ENCODE results near the gene RCL1.

The RCL1 gene

DNA sequence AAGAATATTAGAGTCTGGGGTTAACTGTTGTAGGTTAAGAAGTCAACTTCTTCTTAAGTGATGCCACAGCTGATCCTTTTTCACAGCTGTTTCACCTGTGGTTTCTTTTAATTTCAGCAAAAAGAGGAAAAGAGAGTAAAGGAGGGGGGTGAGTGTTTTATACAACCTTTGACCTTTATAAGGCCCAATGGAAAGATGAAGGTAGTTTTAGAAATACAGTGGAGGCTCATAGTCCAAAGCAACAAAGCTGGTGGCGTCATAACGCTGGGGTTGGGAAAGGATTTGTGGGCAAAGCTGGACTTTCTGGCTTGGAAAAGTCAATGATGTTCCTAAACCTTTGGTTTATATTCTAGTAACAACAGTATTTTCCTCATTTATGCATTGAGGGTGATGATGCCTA, 49.5 kb downstream of the RCL1 start:
- DNase-seq (ENCODE audit: low read depth in 3 of 3) = no peak

DNA sequence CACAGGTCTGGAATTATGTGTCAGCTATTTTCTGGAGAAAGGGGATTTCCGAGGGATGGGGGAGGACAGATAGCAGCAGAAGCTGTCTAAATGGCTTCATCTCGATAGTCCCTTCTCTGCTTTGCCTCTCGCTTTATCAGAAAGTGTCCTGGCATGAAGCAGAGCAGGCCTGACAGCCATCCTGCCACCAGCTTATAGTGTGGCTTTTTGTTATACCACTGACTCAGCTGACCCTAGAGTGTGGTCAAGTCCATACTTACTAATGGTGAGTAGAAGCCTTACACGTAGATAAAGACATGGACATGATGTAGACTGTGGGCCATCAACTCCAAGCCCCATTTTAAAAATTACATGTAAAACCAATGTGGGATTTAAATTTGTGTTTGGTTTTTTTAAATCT, 50.0 kb downstream of the RCL1 start:
- no peak for DNase-seq (ENCODE audit: low read depth in 3 of 3)

DNA sequence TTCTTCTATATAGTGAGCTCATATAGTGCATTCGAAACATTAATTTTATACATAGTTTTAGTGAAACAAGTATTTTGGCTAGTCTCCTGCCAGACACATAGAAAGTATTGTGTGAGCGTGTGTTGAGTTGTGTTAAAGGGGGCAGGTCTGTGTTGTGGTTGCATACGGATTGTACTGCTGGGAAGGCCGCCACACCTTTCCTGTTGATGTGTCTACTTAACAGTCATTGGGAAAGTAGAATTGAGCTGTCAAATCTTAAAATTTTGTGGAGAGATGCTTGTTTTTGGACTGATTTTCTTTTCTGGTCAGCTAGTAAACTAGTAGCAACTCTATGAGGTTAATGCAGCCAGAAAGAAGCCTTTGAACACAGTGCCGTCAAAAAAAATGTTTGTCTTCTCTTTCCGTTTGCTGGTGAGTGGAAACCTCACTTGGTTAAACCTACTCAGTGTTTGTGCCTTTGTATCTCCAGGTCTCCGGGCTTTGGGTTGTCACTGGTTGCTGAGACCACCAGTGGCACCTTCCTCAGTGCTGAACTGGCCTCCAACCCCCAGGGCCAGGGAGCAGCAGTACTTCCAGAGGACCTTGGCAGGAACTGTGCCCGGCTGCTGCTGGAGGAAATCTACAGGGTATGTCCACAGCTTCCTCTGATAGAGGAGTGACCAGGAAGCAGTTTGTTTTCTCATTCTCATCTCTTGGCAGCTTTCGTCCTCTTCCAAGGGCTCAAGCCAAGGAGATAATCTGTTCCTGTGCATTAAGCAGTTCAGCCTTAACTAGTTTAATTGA, 51.5 kb downstream of the RCL1 start:
- DNase-seq (ENCODE audit: low read depth in 3 of 3) = no peak

DNA sequence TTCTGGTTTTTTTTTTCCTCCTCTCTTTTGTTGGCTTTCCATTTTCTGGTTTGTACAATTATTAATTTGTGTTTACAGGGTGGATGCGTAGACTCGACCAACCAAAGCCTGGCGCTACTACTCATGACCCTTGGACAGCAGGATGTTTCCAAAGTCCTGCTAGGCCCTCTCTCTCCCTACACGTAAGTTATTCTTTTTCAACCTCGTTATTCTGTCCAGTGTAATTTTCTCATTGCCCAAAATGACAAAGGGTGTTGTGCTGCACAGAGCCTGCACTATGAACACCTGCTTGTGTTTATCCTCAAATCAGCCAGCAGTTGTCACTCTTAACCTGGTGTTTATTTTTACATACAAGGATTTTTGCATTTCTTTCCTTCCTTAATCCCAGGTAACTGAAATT, 56.6 kb downstream of the RCL1 start:
- no peak for DNase-seq (ENCODE audit: low read depth in 3 of 3)

DNA sequence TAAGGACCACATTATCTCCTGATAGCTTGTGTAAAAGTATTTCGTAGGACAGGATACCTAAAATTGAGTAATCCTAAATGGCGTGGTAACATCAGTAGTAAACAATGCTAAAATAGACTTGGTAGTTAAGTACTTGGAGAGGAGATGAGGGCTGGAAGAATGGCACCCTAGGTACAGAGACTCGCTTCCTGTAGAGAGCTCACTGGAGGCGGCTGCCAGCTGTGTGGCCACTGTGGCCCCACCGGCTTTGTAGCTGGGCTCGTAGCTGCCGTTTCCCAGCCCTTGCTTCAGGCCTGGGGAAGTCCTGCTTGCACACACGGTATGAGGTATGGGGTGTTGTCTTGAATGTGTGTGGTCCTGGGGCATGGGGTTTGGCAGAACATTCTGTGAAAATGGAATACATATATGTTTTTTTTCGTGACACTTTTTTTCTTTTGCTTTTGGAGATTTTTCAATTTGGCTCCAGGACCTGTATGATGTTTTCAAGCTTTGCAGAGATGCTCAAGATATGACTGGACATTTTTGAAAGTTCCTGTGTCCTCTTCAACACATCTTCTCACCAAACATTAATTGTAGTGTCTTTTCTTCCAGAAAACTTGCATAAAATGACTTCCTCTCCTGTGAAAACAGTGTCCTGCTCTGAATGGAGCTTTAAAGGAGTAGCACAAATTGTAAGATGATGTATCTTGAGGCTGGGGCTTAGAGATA, 58.0 kb downstream of the RCL1 start:
- no peak for DNase-seq (ENCODE audit: low read depth in 3 of 3)

DNA sequence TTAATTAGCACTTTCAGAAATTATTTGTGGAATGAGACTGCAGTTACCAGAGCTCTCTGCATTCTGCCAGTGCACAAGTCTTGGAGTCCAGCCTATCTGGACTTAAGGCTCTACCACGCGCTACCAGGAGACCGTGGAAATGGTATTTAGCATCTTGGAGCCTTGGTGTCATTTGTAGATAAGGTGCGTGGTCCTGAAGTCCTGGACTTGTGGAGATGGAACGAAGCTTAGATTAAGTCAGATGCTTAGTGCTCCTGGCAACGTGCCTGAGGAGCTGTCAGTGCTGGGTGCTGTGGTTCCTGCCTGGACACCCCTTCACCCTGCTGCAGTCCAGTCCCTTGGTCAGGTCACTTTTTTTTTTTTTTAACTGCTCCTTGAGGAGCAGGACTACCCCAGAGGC, 59.7 kb downstream of the RCL1 start:
- DNase-seq (ENCODE audit: low read depth in 3 of 3) = no peak

DNA sequence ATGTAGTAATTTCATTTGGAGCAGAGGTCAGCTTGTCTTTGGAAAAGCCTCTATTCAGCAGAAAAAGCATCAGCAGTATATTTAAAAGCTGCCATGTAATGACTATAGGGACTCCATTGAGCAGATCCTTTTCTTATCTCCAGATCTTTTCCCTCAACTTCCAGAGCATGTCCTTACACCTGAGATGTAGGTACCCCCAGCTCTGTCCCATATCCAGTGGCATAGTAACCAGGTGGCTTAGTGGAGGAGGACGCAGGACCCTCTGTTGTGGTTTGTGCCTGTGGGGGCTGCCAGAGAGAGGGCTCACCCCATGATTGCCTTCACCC, 61.5 kb downstream of the RCL1 start:
- DNase-seq (ENCODE audit: low read depth in 3 of 3) = no peak

DNA sequence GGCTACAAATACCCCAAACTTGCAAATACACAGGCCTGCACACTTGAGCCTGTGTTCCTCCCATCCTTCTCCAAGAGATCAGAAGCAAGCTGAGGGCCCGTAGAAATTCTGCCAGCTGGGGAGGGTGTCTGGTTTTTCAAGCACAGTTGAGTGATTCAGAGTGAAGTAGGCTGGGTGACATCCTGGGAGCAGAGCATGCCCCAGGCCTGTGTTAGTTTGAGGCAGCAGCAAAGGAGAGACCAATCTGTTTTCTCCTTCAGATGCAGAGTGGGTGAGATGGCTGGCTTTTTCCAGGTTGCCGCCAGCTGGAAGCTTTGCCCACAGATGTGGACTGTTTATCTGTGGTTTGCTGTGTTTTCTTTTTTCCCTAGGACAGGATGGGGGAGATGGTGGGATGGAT, 63.1 kb downstream of the RCL1 start:
- DNase-seq (ENCODE audit: low read depth in 3 of 3) = no peak

DNA sequence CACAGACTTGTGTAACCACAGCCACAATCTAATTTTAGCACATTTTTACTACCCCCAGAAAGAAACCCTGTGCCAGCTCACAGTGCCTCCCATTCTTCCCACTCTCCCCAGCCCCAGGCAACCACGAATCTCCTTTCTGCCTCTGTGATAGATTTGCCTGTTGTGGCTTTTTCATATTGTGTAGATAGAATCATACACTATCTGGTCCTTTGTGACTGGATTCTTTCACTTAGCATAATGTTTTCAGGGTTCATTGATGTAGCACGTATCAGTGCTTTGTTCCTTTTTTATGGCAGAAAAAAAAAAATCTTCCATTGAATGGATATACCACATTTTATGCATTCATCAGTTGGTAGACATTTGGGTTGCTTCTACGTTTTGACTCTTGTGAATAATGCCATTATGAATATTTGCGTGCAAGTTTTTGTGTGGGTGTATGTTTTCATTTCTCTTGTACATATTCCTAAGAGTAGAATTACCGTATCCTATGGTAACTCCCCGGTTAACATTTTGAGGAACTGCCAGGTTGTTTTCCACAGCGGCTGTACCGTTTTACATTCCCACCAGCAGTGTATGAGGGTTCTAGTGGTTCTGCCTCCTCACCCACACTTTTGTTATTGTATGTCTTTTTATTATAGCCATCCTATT, 64.5 kb downstream of the RCL1 start:
- no peak for DNase-seq (ENCODE audit: low read depth in 3 of 3)

DNA sequence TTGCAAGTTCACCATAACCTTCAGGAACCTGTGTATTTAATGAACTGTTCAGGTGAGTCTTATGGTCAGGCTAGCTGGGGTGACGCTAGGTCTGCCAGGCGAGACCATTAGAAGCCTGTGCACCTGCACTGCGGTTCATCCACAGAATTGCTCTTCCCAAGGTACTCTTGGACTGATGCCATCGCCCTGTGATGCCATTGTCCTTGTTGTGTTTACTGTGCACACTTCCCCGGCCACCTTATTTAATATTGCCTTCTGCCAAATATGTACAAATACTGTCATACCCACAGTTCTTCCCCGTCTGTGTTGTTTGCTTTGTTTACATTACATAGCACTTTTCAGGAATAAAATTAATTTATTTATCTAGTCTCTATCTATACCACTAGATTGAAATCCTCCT, 66.3 kb downstream of the RCL1 start:
- DNase-seq (ENCODE audit: low read depth in 3 of 3) = no peak

DNA sequence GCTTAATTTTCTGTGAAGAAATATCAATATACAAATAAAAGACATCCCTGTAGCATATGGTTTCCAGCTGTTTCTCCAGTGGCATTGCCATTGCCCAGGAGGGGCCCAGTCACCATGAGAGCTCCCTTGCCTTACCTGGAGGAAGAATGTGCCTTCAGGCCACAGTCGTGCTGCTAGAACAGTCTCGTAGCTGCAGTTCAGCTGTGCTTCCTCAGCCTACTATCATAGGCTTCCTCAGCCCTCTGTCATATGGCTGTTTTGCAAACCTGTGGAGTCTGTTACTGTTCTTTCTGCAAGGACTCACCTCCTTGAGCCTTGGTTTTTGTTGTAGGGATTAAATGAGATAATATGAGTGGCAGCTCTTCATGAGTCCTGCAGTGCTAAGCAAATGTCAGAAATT, 67.6 kb downstream of the RCL1 start:
- DNase-seq (ENCODE audit: low read depth in 3 of 3) = no peak

DNA sequence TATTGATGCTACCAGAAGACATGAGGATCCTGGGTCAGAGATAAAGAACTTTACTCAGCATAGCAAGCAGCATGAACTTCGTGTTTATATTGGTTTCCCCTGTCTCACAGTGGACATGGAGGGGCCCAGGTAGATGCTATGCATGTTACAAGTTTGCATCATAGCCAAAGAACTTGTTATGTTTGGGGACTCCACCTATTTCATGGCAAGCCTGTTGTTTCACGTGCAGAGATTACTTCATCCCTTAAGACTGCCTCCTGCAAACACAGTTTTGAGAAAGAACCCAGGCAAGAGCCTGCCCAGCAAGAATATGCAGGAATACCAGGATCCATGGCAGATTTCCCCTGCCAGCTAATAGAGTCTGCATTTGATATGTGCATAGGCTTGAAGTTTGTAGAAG, 68.4 kb downstream of the RCL1 start:
- DNase-seq (ENCODE audit: low read depth in 3 of 3) = no peak

DNA sequence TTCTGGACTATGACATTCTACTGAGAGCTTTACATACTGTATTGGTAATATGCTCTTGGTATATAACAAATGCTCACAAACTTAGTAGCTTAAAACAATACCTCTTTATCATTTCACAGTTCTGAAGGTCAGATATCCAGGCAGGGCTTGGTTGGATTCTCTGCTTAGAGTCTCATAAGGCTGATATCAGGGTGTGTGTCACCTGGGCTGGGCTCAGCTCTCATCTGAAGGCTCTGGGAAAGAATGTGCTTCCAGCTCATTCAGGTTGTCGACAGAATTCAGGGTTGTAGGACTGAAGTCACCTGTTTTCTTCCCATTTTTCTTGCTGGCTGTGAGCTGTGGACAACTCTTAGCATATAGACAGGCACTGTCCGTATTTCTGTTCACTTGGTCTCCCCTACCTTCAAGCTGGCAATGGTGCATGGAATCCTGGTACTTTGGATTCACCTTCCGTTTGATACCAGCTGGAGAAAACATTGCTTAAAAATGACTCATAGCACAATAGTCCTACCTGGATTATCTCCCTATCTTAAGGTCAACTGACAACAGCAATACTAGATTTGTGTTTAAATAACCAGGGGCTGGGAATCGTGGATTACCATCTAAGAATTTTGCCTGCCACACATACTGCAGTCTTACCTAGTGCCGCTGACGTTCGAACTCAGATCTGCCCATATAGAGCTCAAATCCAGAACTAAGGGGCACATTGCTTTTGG, 69.2 kb downstream of the RCL1 start:
- DNase-seq (ENCODE audit: low read depth in 3 of 3) = no peak

DNA sequence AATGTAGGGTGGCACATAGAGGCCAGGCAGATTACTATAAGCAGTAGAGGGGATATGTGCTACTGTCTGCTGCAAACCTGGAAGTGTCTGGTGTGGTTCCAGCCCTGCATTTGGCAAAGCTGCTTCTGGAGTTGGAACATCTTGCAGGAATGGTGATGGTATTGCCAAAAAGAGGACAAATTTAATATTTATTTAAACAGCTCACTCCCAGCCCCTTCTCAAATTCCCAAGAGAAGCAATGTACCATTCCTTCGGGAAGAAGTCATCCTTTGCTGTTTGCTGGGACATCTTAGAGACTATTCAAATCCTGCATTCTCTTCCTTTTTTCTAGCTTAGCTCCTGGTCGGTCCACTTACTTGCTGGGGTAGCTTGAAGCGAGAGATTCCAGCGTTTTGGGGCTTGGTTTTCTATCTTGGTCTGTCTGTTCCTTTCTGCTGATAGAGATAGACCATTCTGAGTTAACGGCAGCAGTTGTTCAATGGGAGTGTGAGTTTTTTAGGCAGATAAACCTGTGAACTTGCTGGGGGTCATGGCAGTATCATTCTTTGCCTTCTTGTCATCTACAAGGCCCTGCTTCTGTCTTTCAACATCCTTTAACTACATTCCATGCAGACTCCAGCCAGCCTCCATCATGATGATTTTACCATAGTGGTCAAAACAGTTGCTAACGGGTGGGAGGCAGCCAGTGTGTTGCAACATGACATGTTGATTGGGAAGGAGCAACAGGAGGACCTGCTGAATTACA, 69.9 kb downstream of the RCL1 start:
- DNase-seq (ENCODE audit: low read depth in 3 of 3) = no peak

DNA sequence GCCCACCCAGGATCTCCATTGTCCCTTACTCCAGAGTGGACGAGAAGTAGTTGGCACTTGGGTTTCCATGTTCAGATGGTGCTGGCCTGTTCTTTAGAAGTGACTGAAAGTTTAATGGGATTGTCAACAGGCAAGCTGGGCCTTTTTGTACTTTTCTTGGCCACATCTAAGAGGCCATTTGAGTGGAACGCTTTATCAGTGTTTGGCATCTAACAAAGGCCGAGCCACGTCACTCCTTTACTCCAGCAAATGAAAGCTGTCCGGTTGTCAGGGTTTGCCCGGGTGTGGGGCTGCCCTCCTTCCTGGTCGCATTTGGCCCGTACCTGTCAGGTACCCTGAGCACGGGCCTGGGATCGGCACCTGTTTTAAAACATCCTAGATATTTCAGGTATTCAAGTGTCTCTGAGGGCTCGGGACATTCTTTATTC, 71.5 kb downstream of the RCL1 start:
- DNase-seq (ENCODE audit: low read depth in 3 of 3) = no peak

DNA sequence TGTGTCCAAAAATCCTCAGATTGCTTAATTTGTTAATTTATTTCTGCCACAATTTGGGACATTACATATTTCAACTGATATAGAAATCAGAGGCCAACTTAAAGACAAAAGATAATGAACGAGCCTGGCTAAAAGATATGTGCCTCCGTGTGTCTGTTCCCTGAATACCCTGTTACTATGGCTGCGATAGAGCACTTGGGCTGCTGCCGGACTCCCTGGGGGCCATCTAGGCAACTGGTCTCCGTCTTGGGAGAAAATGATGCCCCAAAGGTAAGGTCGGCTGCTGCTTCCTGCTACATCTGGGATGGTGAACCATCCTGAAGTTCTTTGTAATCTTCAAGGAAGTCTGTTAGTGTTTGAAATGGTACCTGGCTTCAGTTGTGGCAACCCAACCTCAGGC, 72.0 kb downstream of the RCL1 start:
- DNase-seq (ENCODE audit: low read depth in 3 of 3) = no peak

DNA sequence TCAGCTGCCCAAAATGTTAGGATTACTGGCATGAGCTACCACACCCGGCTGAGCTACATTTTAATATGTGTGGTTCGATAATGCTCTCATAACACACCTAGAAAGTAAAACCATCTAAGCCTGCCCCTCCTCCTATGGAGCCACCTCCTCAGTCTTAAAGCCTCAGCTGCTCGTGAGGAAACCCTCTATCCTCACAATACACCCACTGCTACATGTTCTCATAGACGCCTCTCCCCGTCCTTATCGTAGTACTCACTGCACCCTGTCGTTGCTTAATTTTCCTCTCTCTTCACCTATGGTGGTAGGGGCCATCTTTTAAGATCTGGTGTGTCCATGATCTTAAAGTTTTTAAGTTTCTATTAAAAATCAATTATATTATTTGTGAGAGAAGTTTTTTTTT, 72.9 kb downstream of the RCL1 start:
- DNase-seq (ENCODE audit: low read depth in 3 of 3) = no peak

DNA sequence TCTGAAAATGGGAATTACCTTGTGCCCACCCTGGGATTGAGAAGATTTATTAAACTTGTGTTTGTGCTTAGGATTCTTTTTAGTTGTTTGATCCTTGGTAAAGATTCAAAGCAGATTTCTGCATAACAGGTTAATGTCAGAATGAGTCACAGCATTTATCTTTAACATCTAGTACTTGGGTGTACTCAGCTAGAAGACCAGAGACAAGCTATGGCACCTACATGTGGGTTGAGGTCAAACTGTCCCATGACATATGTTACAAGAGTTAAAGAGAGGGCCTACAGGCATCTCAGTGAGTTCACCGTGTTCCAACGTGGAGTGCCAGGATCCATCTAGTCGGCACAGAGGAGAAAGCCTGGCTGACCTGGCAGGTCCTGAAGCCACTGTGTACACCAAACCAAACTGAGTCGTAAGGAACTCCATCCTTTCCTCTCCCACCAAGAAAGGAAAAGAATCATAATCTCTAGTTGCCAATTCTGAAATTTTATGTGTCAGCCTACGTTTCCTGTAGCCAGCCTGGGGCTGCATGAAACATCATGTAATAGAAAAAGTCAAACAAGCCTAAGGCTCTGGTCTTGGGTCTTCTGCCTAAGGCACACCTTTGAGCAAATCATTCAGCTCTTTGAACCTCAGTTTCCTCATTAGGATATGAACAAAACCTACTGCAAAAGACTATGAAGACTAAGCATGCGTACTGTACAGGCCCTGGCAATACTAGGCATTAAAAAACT, 73.7 kb downstream of the RCL1 start:
- DNase-seq (ENCODE audit: low read depth in 3 of 3) = no peak

DNA sequence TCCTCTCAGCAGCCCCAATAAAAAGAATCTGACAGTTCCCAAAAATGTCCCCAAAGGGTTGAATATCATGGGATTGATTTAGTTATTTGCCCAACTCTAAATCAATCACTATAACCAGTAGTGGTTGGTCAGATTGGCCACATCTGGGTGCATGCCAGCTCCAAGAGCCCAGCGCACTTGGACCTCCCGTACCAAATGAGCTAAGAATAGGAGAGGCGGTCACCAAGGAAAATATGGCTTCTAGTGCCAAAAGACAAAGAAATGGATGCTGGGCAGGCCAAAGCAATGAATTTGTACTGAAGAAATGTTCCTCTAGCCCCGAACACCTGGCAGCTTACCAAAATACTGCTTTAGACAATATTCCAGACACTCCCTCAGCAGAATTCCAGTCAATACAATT, 80.3 kb downstream of the RCL1 start:
- DNase-seq (ENCODE audit: low read depth in 3 of 3) = no peak

DNA sequence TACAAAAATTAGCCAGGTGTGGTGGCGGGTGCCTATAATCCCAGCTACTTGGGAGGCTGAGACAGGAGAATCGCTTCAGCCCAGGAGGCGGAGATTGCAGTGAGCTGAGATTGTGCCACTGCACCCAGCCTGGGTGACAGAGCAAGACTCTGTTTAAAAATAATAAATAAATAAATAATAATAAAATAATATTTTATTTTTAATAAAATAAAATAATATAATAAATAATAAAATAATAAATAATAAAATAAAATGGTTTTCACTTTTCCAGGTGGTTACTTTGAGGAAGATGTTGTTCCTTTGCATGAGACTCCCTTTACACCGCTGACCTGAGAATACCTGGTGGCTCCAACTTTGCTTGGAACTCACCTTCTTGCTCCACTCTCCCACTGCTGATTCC, 82.8 kb downstream of the RCL1 start:
- DNase-seq (ENCODE audit: low read depth in 3 of 3) = no peak

DNA sequence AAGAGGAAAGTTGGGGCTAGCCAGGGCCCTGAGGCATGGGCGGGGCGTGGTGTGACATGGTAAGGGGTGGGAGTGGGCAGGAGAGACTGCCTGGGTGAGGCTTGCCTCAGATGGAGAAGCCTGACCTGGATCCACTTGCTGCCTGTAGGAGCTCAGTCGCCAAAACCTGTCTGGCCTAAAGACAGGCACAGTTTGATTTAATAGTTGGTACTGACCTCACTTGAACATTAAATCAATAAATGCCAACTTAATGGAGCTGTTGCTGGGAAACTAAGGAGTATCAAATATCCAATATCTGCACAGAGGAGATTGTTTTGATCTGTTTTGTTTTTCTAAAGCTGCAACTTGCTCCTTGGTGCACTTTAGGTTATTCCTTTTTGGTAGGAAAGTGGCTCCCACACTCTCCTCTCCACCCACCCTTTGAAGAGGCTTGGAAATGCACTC, 86.4 kb downstream of the RCL1 start:
- no peak for DNase-seq (ENCODE audit: low read depth in 3 of 3)
